BE2C (cell line): ENCODE data around the gene GPR183.

Source experiments
- DNase-seq: peaks from one replicate; pipeline ENCODE4 v3.0.0-alpha.2; 2020
- H3K27me3 ChIP-seq: fragments of 250-450 bp; sonication (Bioruptor Pico); 2 replicates; pipeline ENCODE4 v1.5.1; 2020; ENCODE audit warnings: mild to moderate bottlenecking
- H3K36me3 ChIP-seq: fragments of 250-450 bp; sonication (Bioruptor Pico); 2 replicates; pipeline ENCODE4 v1.5.1; 2020; ENCODE audit warnings: mild to moderate bottlenecking
- H3K4me1 ChIP-seq: fragments of 250-450 bp; sonication (Bioruptor Pico); 2 replicates; pipeline ENCODE4 v1.5.1; 2020
- H3K4me3 ChIP-seq: 2 replicates; pipeline ENCODE4 v1.5.1; 2011; ENCODE audit warnings: low read depth, low read length
- H3K9me3 ChIP-seq: fragments of 250-450 bp; sonication (Bioruptor Pico); 2 replicates; pipeline ENCODE4 v1.5.1; 2020
- CTCF ChIP-seq: IDR thresholded peaks from 2 replicates; pipeline ENCODE4 v1.5.1; 2012; ENCODE audit warnings: mild to moderate bottlenecking, low read depth, low read length

The GPR183 gene

DNA sequence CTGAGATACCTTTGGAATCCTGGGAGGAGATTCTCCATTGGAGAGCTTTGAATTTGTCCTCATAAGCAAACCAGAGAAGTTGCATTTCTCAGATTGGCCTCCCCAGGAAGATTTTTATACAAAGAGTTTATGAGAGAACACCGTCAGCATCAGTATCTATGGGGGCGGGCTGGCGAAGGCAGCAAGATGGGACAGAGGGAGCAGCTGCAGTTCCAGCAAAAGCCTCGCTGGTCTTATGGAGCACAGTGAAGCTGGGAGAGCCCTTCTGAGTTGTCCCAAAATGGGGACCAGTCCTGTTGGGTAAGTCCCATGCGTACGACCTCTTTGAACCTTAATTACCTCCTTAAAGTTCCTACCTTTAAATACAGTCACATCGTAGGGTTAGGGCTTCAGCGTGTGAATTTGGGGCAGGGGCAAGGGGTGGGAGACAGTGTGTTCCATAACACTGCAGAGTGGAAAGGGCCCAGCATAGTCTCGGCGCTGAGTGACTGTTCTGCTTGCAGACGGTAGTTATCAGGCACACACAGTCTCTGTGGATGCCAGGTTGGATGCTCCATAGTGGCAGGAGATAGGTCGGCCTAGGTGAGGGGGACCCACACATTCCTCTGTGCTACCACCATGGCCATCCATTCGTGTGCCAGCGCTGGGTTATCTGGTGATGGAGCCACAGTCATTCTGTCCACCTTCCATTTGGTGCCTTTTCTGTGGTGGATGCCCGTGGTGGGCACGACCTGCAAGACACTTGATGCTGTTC lies 34.9 kb upstream of the GPR183 start:
- no peak overlapping the region for H3K4me3 ChIP-seq
- no peaks in the 10 kb centered on the region for H3K9me3 ChIP-seq
- no peak for TF ChIP-seq CTCF
- H3K4me1 ChIP-seq = no peaks in the 10 kb centered on the region
- H3K27me3 ChIP-seq = no peaks in the 10 kb centered on the region
- DNase-seq = no peak
- H3K36me3 ChIP-seq = peaks cover 15% of the 10 kb centered on the region

GRCh38 chr13:99340638-99341037 lies 33.4 kb upstream of the GPR183 start:
- no peak for TF ChIP-seq CTCF
- no peaks in the 10 kb centered on the region for H3K4me1 ChIP-seq
- peaks cover 12% of the 10 kb centered on the region for H3K36me3 ChIP-seq
- H3K9me3 ChIP-seq = no peaks in the 10 kb centered on the region
- no peaks in the 10 kb centered on the region for H3K27me3 ChIP-seq
- DNase-seq = no peak
- H3K4me3 ChIP-seq = no peak overlapping the region

DNA sequence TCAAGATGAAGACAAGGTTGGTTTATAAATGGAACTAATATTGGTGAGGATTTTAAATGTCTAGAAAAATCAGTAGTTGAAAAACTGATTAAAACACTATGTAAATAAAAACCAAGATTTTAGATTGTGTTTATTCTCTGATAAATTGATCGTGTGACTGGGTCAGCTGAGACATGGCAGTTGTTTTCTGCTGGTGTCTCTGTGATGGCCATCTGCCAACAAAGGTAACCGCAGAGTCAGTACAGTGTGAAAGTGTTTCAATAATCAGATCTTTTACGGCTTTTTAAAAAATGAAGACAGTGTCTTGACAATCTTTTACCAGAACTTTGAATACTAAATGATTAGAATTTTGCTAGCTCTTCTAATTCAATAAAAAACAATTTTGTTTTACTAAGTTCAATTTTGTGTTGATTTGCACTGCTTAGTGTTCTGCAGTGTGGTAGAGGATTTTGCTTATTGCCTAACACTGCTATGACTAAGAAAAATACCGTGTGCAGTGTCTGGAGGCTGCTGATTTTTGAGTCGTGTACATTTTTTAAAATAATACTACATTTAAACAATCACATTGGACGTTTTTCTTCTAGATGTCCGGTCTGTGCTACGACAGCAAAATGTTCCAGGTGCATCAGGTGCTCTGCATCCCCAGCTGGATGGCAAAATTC lies 32.7 kb upstream of the GPR183 start:
- no peaks in the 10 kb centered on the region for H3K27me3 ChIP-seq
- no peaks in the 10 kb centered on the region for H3K9me3 ChIP-seq
- TF ChIP-seq CTCF = no peak
- no peaks in the 10 kb centered on the region for H3K4me1 ChIP-seq
- no peak for DNase-seq
- H3K4me3 ChIP-seq = no peak overlapping the region
- H3K36me3 ChIP-seq = peaks cover 12% of the 10 kb centered on the region

GRCh38 chr13:99339230-99339721 lies 32.1 kb upstream of the GPR183 start:
- Histone ChIP-seq H3K9me3 (no peaks in the 10 kb centered on the region), H3K27me3 (no peaks in the 10 kb centered on the region), H3K4me1 (no peaks in the 10 kb centered on the region), H3K4me3 (no peak overlapping the region), H3K36me3 (peaks cover 12% of the 10 kb centered on the region)
- no peak for DNase-seq
- TF ChIP-seq CTCF = no peak

DNA sequence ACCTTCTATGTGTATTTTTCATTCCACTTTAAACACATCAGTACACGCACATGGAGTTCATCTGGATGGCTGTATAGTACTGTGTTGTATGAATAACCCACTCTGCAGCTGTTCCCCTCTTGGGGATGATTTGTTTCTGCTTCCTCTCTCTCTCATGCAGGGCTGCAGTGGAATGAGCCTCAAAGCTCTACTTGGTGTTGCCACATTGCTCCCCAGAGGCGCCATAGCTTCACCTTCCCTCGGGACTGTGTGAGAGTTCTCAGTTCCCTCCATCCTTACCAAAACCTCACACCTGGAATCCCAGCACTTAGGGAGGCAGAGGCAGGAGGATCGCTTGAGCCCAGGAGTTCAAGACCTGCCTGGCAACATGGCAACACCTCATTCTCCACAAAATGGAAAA lies 28.4 kb upstream of the GPR183 start:
- no peaks in the 10 kb centered on the region for H3K9me3 ChIP-seq
- no peak for TF ChIP-seq CTCF
- H3K27me3 ChIP-seq = no peaks in the 10 kb centered on the region
- no peak overlapping the region for H3K4me3 ChIP-seq
- H3K36me3 ChIP-seq = no peaks in the 10 kb centered on the region
- no peak for DNase-seq
- peaks cover 3% of the 10 kb centered on the region for H3K4me1 ChIP-seq

GRCh38 chr13:99335087-99335486 lies 27.9 kb upstream of the GPR183 start:
- Histone ChIP-seq H3K36me3 (no peaks in the 10 kb centered on the region), H3K4me3 (no peak overlapping the region), H3K9me3 (no peaks in the 10 kb centered on the region), H3K27me3 (no peaks in the 10 kb centered on the region), H3K4me1 (peaks cover 3% of the 10 kb centered on the region)
- no peak for DNase-seq
- TF ChIP-seq CTCF = no peak
